KMS-11 (cell line): ENCODE measurements around the gene HTR2A.

Source experiments
- H2AFZ ChIP-seq: fragments of 200-600 bp; sonication (generic); 2 replicates; pipeline ENCODE4 v1.6.1; 2016; ENCODE audit warnings: antibody characterized with exemption, mixed run types, low read depth
- H3K27ac ChIP-seq: fragments of 200-600 bp; sonication (generic); 2 replicates; pipeline ENCODE4 v1.6.1; 2016; ENCODE audit warnings: mild to moderate bottlenecking, mixed run types
- H3K27me3 ChIP-seq: fragments of 200-600 bp; sonication (generic); 2 replicates; pipeline ENCODE4 v1.6.1; 2017; ENCODE audit warnings: mild to moderate bottlenecking, low read depth, mixed run types, moderate library complexity; ENCODE audit not compliant: insufficient read depth
- H3K36me3 ChIP-seq: fragments of 200-600 bp; sonication (generic); 2 replicates; pipeline ENCODE4 v1.6.1; 2017; ENCODE audit warnings: mild to moderate bottlenecking, mixed run types; ENCODE audit not compliant: insufficient read depth
- H3K4me1 ChIP-seq: fragments of 200-600 bp; sonication (generic); 2 replicates; pipeline ENCODE4 v1.6.1; 2016; ENCODE audit warnings: mild to moderate bottlenecking, low read depth, mixed run types; ENCODE audit not compliant: poor library complexity, severe bottlenecking
- H3K4me2 ChIP-seq: fragments of 200-600 bp; sonication (generic); 2 replicates; pipeline ENCODE4 v1.7.0; 2016; ENCODE audit warnings: mild to moderate bottlenecking, mixed run types
- H3K4me3 ChIP-seq: fragments of 200-600 bp; sonication (generic); IDR thresholded peaks from 2 replicates; pipeline ENCODE4 v1.6.1; 2017; ENCODE audit warnings: low read depth, low read length, mixed read lengths; ENCODE audit not compliant: insufficient read depth
- H3K79me2 ChIP-seq: fragments of 200-600 bp; sonication (generic); 2 replicates; pipeline ENCODE4 v1.6.1; 2016; ENCODE audit warnings: low read depth, mixed run types; ENCODE audit not compliant: insufficient read depth
- H3K9ac ChIP-seq: fragments of 200-600 bp; sonication (generic); 2 replicates; pipeline ENCODE4 v1.6.1; 2016; ENCODE audit warnings: mild to moderate bottlenecking, mixed run types
- H4K20me1 ChIP-seq: fragments of 200-600 bp; sonication (generic); 2 replicates; pipeline ENCODE4 v1.6.1; 2016; ENCODE audit warnings: mild to moderate bottlenecking, mixed run types; ENCODE audit not compliant: insufficient read depth
- TF ChIP-seq, protein P1 (sequence below): fragments of 200-600 bp; sonication (generic); conservative IDR thresholded peaks from 2 replicates; pipeline ENCODE4 v1.6.1; 2017; ENCODE audit warnings: low read depth, mild to moderate bottlenecking, antibody characterized with exemption, low read length, moderate library complexity, mixed read lengths

Gene HTR2A

GRCh38 chr13:46782066-46782465, 114.8 kb downstream of the HTR2A start:
- H3K27me3 ChIP-seq = no peaks in the 10 kb centered on the region
- no peak overlapping the region for H3K27ac ChIP-seq
- no peak overlapping the region for H2AFZ ChIP-seq
- H3K4me2 ChIP-seq = no peak overlapping the region
- no peaks in the 10 kb centered on the region for H3K79me2 ChIP-seq
- no peak overlapping the region for H3K4me3 ChIP-seq
- TF ChIP-seq, protein P1, sequence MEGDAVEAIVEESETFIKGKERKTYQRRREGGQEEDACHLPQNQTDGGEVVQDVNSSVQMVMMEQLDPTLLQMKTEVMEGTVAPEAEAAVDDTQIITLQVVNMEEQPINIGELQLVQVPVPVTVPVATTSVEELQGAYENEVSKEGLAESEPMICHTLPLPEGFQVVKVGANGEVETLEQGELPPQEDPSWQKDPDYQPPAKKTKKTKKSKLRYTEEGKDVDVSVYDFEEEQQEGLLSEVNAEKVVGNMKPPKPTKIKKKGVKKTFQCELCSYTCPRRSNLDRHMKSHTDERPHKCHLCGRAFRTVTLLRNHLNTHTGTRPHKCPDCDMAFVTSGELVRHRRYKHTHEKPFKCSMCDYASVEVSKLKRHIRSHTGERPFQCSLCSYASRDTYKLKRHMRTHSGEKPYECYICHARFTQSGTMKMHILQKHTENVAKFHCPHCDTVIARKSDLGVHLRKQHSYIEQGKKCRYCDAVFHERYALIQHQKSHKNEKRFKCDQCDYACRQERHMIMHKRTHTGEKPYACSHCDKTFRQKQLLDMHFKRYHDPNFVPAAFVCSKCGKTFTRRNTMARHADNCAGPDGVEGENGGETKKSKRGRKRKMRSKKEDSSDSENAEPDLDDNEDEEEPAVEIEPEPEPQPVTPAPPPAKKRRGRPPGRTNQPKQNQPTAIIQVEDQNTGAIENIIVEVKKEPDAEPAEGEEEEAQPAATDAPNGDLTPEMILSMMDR = no peak
- no peak overlapping the region for H3K9ac ChIP-seq
- no peaks in the 10 kb centered on the region for H4K20me1 ChIP-seq
- H3K4me1 ChIP-seq = no peaks in the 10 kb centered on the region
- no peaks in the 10 kb centered on the region for H3K36me3 ChIP-seq
